ENCODE data around the gene PFKL.
"Not testable (repeated sequence)": the region's sequence is repeated elsewhere in the genome, so short reads cannot be mapped to it uniquely, and the experiment has no call there.

PFKL gene

GRCh38 chr21:44272284-44272858 is 27.5 kb upstream of the PFKL start:
- H3K27me3 ChIP-seq: no peaks in the 10 kb centered on the region
- H4K20me1 ChIP-seq: no peaks in the 10 kb centered on the region
- no peak overlapping the region for H3K27ac ChIP-seq
- no peak for TF ChIP-seq Cebpa-rat (IDR thresholded peaks at IDR 0.05)
- peaks cover 0 to 18% (median 8%) of the 10 kb centered on the region in 10 experiments; a peak in 14 of 20 replicates for H3K4me1 ChIP-seq
- H3K4me2 ChIP-seq: peak overlapping the region in 1 of 11 experiments; percentile 64; a peak in 3 of 22 replicates
- H3K36me3 ChIP-seq: no peaks in the 10 kb centered on the region
- H3K9ac ChIP-seq: no peak overlapping the region
- H3K4me3 ChIP-seq: no peak overlapping the region
- no peaks in the 10 kb centered on the region for H3K9me3 ChIP-seq (replicated peaks in 1 of 11)

- Histone ChIP-seq H3K27me3 (no peaks in the 10 kb centered on the region), H3K9ac (no peak overlapping the region), H3K4me3 (no peak overlapping the region), H4K20me1 (no peaks in the 10 kb centered on the region), H3K27ac (no peak overlapping the region), H3K4me1 (peaks cover 0 to 17% (median 8%) of the 10 kb centered on the region in 10 experiments; a peak in 14 of 20 replicates), H3K4me2 (no peak overlapping the region), H3K9me3 (replicated peaks in 1 of 11) (no peaks in the 10 kb centered on the region), H3K36me3 (no peaks in the 10 kb centered on the region)
- no peak for TF ChIP-seq Cebpa-rat (IDR thresholded peaks at IDR 0.05)
Measured at GRCh38 chr21:44273046-44273445, 26.8 kb upstream of the PFKL start.

DNA sequence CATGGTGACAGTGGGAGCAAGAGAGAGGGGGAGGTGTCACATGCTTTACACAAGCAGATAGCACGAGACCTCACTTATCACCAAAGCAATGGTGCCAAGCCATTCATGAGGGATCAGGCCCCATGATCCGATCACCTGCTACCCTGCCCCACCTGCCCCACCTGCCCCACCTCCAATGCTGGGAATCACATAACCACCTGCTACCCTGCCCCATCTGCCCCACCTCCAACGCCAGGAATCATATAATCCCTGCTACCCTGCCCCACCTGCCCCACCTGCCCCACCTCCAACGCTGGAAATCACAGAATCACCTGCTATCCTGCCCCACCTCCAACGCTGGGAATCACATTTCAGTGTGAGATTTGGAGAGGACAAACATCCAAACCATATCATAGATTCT is 24.8 kb upstream of the PFKL start:
- no peak for TF ChIP-seq Cebpa-rat (IDR thresholded peaks at IDR 0.05)
- no peak overlapping the region for H3K4me3 ChIP-seq
- H3K9ac ChIP-seq: no peak overlapping the region
- H4K20me1 ChIP-seq: no peaks in the 10 kb centered on the region
- H3K36me3 ChIP-seq: no peaks in the 10 kb centered on the region
- H3K27ac ChIP-seq: no peak overlapping the region
- no peaks in the 10 kb centered on the region for H3K9me3 ChIP-seq (replicated peaks in 1 of 11)
- no peak overlapping the region for H3K4me2 ChIP-seq
- peaks cover 0 to 6% (median 0%) of the 10 kb centered on the region in 11 experiments; a peak in 2 of 22 replicates for H3K27me3 ChIP-seq
- peaks cover 0 to 29% (median 19%) of the 10 kb centered on the region in 10 experiments; a peak in 18 of 20 replicates for H3K4me1 ChIP-seq

DNA sequence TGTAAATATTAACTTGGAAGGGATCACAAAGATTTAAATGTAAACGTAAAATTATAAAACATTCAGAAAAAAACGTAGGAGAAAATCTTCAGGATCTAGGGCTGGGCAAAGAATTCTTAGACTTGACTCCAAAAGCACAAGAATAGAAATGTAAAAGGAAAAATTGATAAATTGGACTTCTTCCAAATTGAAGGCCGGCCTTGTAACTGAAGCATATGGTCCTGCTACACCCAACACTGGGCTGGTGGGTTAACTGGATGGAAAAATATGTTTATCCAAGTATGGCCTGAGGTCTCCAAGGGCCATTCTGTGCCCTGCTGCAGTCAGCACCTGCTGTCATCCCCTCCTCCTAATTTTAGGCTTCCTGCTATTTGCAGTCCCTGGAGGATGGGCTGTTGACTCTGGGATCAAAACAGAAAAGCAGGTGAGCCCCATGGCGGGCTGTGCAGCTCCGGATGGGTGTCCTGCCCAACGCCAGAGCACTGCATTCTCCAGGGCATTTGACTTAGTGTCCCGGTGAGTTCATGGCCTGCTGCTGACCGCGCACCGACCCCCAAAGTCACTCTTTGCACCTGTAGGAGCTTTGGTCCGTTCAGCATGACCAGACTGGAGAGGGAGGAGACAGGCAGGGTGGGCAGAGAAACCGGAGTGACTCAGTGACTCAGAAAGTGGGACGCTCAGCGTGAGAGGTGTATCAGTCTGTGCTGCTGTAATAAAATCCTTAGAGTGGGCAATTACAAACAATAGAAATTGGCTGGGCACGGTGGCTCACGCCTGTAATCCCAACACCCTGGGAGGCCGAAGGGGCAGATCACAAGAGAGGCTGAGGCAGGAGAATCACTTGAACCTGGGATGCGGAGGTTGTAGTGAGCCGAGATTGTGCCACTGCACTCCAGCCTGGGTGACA is 20.2 kb upstream of the PFKL start:
- Histone ChIP-seq H3K27ac (no peak overlapping the region), H3K9ac (peak overlapping the region in 1 of 11 experiments; percentile 33; a peak in 1 of 22 replicates), H3K4me1 (peaks cover 9 to 59% (median 55%) of the 10 kb centered on the region in 10 experiments), H3K9me3 (replicated peaks in 1 of 11) (no peaks in the 10 kb centered on the region), H3K4me2 (peak overlapping the region in 10 of 11 experiments; percentile 7 to 95 (median 72); a peak in 18 of 22 replicates), H4K20me1 (no peaks in the 10 kb centered on the region; a peak in 2 of 22 replicates), H3K27me3 (peaks cover 0 to 14% (median 0%) of the 10 kb centered on the region in 11 experiments; a peak in 3 of 22 replicates), H3K36me3 (no peaks in the 10 kb centered on the region), H3K4me3 (0 out of 20 replicates have a peak overlapping the region, but pooled peaks of 1 of the 10 experiments have one; percentile 29)
- no peak for TF ChIP-seq Cebpa-rat (IDR thresholded peaks at IDR 0.05)

DNA sequence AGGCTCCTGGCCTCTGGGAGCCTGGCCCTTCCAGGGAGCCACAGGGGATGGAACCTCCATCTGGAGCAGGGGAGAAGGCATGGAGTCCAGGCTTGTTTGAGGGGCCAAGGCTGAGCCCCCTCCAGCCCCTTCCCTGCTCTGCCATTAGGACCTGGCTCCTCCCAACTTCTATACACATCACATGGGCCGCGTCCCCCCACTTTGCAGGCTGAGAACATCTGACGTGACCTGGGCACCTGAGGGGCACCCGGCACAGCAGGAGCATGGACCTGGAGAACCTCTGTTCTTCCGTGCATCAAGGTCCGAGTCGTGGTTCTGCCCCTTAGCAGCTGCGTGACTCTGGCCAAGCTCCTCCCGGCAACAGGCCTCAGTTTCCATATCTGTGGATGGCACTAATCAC is 18.1 kb upstream of the PFKL start:
- no peaks in the 10 kb centered on the region; a peak in 2 of 22 replicates for H4K20me1 ChIP-seq
- no peaks in the 10 kb centered on the region for H3K36me3 ChIP-seq
- H3K9me3 ChIP-seq (replicated peaks in 1 of 11): no peaks in the 10 kb centered on the region
- H3K27ac ChIP-seq: 0 out of 22 replicates have a peak overlapping the region, but pooled peaks of 1 of the 11 experiments have one; percentile 28
- peak overlapping the region in 8 of 11 experiments; percentile 55 to 89 (median 77); a peak in 15 of 22 replicates for H3K4me2 ChIP-seq
- no peak overlapping the region for H3K4me3 ChIP-seq
- H3K9ac ChIP-seq: no peak overlapping the region
- TF ChIP-seq Cebpa-rat (IDR thresholded peaks at IDR 0.05): no peak
- H3K27me3 ChIP-seq: peaks cover 0 to 14% (median 0%) of the 10 kb centered on the region in 11 experiments; a peak in 3 of 22 replicates
- H3K4me1 ChIP-seq: peaks cover 10 to 77% (median 72%) of the 10 kb centered on the region in 10 experiments

GRCh38 chr21:44282370-44282769 is 17.5 kb upstream of the PFKL start:
- Histone ChIP-seq H3K27ac (no peak overlapping the region), H3K4me3 (no peak overlapping the region), H3K9me3 (replicated peaks in 1 of 11) (no peaks in the 10 kb centered on the region), H3K27me3 (peaks cover 0 to 14% (median 0%) of the 10 kb centered on the region in 11 experiments; a peak in 3 of 22 replicates), H4K20me1 (no peaks in the 10 kb centered on the region; a peak in 2 of 22 replicates), H3K9ac (no peak overlapping the region), H3K4me2 (peak overlapping the region in 8 of 11 experiments; percentile 61 to 89 (median 75); a peak in 12 of 22 replicates), H3K36me3 (no peaks in the 10 kb centered on the region), H3K4me1 (peaks cover 16 to 82% (median 76%) of the 10 kb centered on the region in 10 experiments)
- no peak for TF ChIP-seq Cebpa-rat (IDR thresholded peaks at IDR 0.05)

GRCh38 chr21:44283211-44283785 is 16.6 kb upstream of the PFKL start:
- not testable (repeated sequence) for H3K9ac ChIP-seq, H3K27ac ChIP-seq

GRCh38 chr21:44283948-44284347 is 15.9 kb upstream of the PFKL start:
- Histone ChIP-seq H3K27ac (no peak overlapping the region; a peak in 1 of 22 replicates), H3K4me2 (peak overlapping the region; percentile 56 to 89 (median 73)), H3K4me3 (no peak overlapping the region), H3K27me3 (peaks cover 0 to 14% (median 0%) of the 10 kb centered on the region in 11 experiments; a peak in 3 of 22 replicates), H3K36me3 (no peaks in the 10 kb centered on the region), H3K9me3 (replicated peaks in 1 of 11) (no peaks in the 10 kb centered on the region), H3K4me1 (peaks cover 18 to 85% (median 78%) of the 10 kb centered on the region in 10 experiments), H3K9ac (peak overlapping the region in 5 of 11 experiments; percentile 25 to 50 (median 35); a peak in 7 of 22 replicates), H4K20me1 (no peaks in the 10 kb centered on the region; a peak in 2 of 22 replicates)
- TF ChIP-seq Cebpa-rat (IDR thresholded peaks at IDR 0.05): no peak

More at GRCh38 chr21:44283211-44283785, 16.6 kb upstream of the PFKL start:
- not testable (repeated sequence) for H3K4me3 ChIP-seq; H3K9me3 ChIP-seq (replicated peaks in 1 of 11); H4K20me1 ChIP-seq; H3K36me3 ChIP-seq
- Histone ChIP-seq H3K4me1 (peaks cover 18 to 87% (median 78%) of the 10 kb centered on the region in 10 experiments), H3K4me2 (peak overlapping the region in 10 of 11 experiments; percentile 60 to 89 (median 74); a peak in 19 of 22 replicates), H3K27me3 (peaks cover 0 to 14% (median 0%) of the 10 kb centered on the region in 11 experiments; a peak in 3 of 22 replicates)
